NCI-H82 (cell line): Measurements from ENCODE around the gene SPRYD3.

ENCODE experiments used
- DNase-seq: peaks from one replicate; lab custom pipeline; 2025; lab: John Stamatoyannopoulos, UW

SPRYD3 gene

DNA sequence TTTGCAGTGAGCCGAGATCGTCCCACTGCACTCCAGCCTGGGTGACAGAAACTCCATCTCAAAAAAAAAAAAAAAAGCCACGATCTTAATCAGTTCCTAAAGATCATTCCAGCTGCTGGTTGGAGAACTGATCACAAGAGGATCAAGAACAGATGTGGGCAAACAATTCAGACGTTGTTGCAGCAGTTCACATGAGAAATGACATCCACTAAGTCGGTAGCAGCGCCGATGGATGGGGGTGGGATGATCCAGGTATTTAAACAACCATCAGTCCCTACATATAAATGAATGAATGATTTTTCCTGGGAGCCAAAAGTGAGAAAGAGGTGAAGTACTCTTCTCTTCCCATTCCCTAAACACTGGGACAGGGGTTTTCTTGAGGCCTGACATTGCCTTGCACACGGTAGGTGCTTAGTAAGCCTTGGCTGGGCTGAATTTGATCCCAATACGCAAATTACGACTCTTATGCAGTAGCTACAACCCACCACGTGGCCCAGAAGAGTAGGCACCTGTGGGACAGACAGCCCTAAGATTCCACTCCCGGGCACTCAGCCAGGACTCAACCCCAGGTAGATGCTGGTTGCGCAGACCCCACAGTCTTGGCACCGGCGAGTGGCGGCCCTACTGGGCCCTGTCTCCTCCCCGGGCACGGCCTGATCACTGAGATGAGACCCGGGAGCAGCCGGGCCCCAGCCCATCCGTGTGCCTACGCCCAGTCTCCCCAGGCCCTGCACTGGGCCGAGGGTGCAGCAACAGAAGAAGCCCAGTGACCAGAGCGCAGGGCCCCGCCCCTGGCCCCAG, 565 bp downstream of the SPRYD3 start:
- peak; percentile 67 for DNase-seq

DNA sequence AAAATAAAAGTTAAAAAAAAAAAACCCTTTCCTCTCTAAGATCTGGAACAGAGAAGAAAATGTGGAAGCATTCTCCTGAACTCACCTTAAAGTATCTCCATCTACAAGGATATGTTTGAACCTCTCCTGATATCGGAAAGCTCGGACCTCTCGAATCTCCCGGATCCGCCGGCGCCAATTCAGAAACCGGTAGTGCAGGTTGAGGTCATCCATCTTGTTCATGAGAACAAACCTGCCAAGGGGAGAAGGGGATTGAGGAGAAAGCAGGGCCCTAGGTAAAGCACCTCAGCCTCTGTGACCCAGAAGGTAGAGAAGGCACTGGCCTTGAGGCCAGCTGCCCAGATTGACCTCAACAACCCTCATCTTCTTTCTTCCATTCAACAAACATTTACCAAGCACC, 2.2 kb downstream of the SPRYD3 start:
- no peak for DNase-seq

DNA sequence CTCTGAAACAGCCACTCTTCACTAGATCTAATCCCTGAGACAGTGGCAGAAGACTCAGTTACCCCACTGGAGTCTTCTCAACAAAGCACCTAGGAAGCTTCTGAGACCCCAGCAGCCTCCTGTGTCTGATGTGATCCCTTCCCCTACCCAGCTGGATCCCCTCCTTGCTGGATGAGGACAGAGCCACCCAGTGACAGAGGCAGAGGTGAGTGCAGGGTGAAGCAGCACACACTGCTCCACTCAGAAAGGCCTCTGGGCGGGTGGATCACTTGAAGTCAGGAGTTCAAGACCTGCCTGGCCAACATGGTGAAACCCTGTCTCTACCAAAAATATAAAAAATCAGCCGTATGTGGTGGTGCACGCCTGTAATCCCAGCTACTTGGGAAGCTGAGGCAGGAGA, 2.7 kb downstream of the SPRYD3 start:
- no peak for DNase-seq

DNA sequence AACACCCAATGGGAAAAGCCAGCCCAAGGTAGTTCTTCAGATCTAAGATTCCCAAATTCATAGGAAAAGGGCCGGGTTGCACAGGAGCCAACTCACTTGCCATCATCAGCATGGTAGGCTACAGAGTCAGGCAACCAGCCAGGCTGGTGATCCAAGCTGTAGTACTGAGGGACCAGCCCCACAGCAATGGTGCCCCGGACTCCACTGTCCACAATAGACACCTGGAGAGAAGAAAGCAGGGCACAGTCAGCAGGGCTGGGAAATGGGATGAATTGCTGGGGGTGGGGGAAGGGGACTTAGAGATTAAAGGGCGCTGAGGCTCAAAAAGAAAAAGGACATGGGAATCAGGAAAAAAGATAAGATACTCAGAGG, 4.2 kb downstream of the SPRYD3 start:
- no peak for DNase-seq

DNA sequence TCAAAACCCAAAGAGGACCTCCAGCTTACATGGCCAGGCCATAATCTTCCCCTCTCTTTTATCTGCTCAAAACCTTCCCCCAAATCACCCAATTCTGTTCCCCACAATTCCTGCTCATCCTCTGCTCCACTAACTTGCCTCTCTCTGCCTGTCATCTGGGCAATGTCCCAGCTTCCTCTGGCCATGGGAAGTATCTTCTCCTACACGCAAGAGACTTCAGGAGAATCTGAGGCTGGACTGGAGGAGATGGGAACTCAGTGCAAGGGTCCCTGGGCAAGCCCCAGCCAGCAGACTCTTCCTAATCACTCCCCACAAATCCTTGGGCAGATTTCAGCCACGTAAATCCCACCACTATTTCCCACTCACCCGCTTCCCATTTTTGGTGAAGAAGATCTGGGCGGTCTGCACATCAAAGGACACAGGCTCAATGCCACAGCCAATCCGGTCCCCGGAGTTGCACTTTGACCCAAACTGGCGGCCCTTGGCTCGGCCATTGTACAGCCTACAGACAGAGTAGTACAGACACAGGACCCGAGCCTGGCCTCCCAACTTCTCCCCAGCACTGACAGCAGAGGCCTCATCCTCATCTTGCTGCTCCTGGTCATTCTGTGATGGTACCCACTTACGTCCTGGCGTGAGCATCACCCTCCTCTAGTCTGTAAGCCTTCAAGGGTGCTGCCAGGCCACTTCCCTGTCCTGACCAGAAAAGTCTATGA, 4.7 kb downstream of the SPRYD3 start:
- no peak for DNase-seq

DNA sequence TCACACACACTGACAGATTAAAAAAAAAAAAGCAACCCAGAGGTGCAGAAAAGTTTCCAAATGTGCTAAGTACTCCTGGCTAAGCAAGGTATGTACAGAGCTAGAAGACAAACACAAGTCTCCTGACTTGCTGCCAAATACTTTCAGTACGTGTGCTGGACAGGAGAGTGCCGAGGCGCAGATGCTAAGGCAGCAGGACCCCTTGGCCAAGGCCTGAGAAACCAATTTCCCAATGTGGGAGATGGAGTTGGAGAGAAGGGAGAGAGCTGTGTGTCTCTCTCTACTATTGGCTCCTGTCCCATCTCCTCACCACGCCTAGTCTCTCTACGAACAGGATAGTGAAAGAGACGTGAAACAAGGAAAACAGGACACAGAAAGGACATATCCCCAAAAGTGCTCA, 5.3 kb downstream of the SPRYD3 start:
- DNase-seq: no peak

DNA sequence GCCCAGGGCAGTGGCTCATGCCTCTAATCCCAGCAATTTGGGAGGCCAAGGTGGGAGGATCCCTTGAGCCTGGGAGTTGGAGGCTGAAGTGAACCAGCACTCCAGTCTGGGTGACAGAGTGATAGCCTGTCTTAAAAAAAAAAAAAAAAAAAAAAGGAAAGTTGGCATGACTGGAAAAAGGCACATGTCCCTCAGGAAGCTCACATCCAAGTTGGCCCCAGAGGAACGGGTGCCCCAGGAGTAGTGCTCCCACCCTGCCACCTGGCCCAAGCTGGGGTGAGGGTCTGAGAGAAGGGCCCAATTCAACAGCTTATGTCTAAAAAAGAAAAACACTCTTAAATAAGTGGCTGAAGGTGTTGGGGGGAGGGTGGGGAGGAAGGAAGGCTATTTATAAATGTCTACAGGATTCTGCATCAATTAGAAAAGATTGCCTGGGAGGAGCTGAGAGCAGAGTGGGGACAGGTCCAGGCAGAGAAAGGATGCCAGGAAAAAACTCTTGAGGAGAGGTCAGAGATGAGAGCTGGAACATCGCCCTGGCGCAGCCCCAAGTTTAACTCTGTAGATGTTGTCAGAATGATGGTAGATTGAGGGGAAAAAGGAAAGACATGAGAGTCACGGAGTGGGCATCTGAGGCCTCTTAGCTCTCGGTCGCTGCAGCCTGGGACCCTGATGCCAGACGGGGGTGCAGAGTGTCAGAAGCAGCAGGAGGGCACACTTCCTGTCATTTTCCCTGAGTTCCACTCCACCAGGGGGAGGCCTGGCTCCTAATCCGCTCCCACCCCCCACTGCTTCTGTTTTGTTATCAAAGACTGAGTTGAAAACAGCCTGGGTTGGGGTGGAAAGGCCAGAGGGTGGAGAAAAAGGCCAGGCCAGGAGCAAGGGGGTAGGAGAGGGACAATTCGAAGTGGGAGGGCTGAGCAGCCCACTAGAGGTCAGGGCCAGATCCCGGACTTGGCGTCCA, 7.3 kb downstream of the SPRYD3 start:
- DNase-seq: peak; percentile 39

DNA sequence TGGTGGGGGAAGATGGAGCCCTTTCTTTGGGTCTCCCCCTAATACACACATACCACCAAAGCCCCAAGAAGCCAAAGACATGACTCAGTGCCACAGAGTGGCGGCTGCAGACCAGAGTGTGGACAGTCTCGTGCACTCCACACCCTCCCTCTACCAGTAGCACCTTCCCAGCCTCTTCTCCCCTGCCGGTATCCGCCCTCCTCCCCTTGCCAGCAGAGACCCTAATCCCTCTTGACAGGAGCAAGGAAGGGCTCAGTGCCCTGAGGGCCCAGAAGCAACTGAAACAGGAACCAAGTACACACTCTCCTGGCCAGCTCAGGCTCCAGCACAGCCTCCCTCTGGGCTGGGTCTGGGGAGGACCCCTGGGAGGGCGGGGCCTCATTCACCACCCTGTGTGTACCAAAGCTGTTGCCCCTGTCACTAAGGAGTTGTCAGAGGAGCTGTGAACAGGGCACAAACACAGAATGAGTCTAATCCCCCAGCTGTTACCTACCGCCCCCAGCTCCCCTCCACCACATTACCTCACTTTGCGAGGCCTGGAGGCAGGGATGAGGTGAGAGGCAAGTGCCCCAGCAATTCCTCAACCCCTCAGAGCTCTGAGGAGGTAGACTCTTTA, 8.2 kb downstream of the SPRYD3 start:
- DNase-seq: peak; percentile 87

DNA sequence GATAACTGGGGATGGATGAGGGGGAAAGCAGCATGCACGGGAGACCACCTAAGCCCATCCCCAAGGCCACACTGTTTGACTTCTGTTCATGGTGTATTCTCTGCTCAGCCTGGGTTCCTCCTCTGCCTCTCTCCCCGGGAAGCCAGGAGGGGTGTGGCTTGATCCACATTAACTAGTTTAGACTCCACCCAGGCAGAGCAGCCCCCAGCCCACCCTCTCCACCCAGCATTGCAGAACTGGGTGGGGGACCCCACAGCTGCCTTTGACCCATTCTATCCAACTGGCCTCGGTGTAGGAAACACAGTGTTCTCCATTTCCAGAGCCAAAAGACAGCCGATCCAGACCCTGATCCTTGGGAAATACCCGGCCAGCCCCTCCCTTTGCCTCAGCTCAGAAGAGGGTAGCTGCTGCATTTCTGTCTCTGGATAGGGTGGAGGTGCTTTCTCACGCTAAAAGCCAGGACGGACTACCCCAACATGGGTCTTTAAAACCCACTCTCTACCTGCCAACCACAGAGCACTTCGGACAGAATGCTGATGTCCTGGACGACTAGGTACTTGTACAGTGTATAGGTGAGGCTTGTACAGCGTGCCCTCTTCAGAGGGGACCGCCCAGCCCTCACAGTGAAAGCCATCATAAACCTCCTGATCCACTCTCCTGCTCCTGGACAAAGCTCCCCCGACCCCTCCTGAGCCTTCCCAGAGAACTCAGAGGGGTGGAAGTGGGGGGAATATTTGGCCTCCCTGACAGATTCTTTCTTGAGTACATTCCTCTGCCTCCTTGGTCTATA, 9.4 kb downstream of the SPRYD3 start:
- DNase-seq: no peak

DNA sequence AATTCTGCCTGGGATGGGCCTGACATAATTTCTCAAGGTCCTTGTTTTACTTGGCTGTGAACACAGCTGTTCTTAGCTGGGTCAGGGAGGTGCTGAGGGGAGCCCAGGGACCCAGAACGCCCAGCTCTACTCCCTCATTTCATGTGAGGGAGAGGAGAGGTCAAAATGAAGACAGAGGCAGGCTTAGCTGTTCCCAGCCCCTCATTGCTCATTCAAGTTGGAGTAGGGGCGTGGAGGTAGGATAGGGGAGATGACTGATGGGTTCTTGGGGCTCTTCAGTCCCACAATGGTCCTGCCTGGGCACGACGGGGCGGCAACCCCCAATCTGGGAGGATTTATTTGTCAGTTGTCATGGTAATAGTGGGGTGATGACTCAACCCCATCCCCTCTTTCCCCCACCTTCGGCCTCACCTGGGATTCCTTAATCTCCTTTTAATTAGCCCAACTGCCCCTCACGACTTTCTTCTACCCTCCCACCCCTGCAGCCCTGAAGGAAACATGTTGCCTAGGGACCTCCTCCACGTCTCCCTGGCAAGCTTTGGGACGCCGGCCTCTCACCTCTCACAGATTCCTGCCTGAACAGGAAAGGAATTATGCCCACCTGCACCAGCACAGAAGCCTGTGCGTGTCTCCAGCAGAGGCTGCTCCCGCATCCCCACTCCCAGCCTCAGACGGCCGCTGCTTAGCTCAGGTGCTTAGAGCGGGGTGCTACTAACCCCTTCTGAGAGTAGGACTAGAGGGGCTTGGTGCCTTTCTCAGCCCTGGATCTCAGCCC, 10.2 kb downstream of the SPRYD3 start:
- DNase-seq: no peak

DNA sequence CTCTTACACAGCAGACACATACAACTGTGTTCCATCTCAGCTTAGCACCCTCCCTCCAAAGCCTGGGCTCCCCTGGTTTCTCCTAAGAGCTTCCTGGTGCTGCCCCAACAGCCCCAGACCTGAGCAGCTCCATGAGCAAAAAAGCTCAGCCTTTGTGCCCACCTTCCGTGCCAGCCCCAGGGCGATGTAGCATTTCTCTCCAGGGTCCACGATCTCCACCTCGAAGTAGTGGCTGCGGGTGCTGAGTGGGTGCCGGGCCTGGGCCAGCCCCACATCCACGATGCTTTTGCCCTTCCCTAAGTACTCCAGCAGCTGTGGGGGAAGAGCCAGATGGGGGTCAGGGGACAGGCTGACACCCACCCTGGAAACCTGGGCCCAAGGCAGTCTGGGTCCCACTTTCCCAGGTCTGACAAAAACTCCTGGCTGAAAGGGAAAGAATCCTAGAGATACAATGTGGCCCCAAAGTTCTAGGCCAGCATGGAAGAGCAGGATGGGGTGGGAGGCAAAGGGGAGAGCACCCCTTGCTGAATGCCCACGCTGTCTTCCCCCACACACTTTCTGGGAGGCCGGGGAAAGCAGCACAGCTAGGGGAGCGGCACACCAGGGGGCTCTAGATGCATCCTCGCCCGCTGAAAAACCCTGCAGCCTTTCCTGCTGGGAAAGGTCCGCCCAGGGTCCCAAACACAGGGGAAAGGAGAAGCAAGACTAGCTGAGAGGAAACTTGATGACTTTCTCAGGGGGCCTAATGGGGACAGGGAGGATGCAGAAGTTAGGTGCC, 11.0 kb downstream of the SPRYD3 start:
- DNase-seq: no peak

DNA sequence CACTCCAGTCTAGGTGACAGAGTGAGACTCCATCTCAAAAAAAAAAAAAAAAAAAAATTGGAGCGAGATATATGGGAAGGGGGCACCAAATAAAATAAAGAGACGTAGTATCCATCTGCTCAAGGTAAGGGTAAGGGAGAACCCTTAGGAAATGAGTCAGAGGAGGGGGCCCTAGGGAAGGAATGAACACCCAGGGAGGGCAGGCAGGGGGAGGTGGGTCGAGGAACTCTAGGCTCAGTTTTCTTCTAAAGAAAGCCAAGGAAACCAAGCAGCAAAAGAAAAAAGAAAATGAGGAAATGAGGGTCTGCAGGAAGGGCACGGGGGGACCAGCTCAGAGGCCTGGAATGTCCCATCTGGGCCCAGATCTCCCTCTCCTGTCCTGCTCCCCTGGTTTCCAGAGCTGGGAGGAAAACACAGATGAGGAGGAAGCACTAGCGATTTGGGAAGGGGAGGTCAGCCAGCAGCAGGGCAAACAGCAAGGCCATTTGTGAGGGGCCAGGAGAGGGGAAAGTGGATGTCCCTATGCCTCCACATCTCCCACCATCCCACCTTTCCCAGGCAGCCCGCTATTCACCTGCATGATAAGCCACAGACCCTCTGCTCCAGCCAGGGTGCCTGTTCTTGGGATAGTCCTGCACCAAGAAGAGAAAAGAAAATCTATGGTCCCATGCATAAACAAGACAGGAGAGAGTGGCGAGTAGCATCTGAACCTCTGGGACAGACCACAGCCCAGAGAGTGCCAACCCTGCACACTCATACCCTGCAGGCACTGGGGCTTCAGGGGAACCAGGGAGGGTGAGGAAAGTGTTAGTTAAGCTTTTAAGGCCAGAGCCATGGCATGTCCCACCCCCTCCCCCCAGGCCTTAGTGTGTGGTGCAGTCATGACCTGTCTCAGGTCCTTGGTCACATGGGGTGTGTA, 11.9 kb downstream of the SPRYD3 start:
- no peak for DNase-seq

DNA sequence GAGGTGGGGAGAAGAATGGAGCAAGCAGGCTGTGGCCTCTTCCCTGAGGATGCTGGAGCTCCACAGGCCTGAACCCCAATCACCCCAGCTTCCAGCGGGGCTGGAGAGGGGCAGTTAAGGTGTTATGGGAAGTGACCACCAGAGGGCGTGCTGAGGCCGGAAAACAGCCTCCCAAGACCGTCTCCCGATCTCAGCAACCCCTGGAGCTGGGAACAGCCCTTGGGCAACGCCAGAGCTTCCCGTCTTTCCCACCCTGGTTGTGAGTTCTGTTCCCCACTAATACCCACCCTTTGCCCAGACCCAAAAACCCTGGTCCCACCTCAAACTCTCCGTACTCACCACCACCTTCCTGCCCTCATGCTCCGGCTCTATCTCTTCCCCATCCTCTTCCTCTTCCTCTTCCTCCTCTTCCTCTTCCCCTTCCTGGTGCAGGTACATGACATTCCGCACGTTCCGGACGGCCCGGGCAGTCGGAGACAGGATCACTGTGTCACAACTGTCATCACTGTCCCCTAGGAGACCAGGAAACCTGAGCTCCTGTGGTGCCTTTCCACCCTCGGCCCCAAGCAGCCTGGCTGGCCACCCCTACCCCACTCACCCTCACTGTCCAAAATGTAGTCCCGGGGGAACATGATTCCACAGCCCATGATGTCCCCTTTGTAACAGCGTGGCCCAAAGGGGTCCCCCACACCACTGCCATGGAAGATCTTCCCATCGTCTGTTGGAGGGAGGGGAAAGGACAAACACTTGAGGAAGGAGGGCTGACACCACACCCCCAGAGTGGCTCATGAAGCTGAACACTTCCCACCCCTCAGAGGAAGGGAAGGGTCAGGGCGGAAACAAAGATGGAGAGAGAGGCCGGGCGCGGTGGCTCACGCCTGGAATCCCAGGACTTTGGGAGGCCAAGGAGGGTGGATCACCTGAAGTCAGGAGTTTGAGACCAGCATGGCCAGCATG, 12.9 kb downstream of the SPRYD3 start:
- DNase-seq: peak; percentile 90

DNA sequence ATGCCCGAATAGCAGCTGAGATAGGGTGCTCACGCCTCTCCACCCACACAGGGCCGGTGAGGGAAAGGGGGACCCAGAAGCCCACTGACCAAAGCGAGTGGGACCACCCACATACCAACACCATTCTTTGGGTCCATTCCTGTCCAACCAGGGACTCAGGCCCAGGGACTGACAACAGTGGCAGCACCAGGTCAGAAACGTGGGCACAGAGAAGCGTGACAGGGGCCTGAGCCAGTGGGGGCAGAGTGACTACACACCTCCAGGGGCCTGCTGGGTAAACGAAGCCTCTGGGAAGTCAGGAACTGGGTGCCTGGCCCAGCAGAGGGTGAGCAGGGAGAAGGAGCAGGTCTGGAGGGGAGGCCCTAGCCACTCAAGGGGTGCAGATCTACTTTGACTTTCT, 13.7 kb downstream of the SPRYD3 start:
- no peak for DNase-seq

DNA sequence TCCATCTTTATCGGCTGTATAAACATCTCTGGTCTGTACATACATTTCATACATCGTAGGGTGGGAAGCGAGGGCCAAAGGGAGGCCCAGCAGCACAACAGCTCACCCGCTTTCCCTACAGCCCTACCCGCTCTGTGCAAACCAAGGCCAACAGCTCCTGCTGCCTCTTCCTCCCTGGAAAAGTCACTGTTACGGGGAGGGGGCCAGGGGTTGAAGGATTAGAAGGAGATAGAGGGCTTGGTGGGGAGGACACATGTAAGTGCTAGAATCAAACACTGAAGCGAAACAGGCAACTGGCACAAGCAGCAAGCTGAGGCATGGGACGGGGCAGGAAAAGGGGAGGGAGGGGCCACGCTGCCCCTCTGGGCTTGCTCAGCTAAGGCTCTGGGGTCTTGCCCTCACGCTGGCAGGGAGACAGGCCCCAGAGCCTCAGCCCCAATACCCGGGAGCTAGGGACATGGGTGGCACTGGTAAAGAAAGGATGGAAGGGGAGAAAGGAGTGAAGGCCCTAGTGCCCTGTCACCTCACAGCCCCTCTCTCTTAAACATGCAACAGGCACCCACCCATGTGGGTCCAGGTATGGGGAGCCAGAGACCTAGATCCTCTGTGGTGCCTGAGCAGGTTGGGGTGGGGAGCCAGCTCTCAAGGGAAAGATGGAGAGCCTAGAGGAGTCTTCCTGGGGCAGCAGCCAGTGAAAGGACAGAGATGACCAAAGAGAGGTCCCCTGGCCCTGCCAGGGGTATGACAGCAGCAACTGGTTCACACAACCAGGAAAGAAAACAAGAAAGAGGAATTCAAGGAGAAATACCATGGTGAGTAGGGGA, 14.4 kb downstream of the SPRYD3 start:
- DNase-seq: no peak
